H54 (cell line): Measurements from ENCODE around the gene API5.
A peak's percentile ranks its signal among the peaks of the same experiment; 100 is the strongest.

Source experiments
- DNase-seq: peaks from one replicate; pipeline ENCODE4 v3.0.0; 2011; ENCODE audit warnings: low spot score, mixed read lengths; ENCODE audit not compliant: insufficient read length
- FAIRE-seq: peaks from 3 replicates; lab custom pipeline; 2011; peaks lifted over from hg19 to GRCh38; lab: Jason Lieb, UNC
- POLR2A ChIP-seq: IDR thresholded peaks from 2 replicates; pipeline ENCODE4 v1.6.1; 2011; ENCODE audit warnings: low read depth, mild to moderate bottlenecking, low read length

The API5 gene

DNA sequence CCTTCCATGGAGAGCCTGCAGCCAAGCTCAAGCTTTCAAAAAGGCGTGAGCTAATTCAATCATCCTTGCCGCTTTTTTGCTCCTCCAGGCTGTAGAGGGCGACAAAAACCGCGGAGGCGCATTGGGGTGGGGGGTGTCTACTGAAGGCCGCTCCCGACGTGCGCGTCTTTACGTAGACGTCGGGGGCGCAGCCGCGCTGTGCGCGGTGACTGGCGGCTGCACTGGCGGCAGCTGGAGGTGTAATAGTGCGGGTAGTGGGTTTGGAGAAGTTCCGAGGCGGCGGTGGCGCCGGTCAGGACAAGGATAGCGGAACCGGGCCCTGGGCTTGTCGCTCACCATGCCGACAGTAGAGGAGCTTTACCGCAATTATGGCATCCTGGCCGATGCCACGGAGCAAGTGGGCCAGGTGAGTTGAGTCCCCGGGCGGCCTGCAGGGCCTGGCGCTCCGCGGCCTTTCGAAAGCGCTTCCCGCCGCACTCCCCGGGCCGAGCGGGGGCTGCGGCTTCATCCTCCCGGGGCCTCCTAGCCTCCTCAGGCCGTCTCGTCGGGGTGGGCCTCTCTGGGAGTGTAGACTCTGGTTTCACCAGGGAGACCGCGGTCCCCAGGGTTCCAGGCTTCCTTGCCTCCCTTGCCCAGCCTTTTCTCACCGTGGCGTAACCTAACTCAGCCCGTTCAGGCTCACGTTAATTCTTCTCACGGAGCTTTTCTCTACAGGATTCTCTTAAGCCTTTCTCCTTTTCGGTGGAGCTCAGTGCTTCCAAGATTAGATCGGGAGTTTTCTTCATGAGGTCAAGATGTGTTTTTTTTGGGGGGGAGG is at the start of gene API5:
Gene API5 (plus strand): TSS at position 206 of the 817 bp plus-strand sequence. CDS start 132 bp downstream, at position 338.
- peak; percentile 96 for FAIRE-seq
- peak; percentile 87 for TF ChIP-seq POLR2A

DNA sequence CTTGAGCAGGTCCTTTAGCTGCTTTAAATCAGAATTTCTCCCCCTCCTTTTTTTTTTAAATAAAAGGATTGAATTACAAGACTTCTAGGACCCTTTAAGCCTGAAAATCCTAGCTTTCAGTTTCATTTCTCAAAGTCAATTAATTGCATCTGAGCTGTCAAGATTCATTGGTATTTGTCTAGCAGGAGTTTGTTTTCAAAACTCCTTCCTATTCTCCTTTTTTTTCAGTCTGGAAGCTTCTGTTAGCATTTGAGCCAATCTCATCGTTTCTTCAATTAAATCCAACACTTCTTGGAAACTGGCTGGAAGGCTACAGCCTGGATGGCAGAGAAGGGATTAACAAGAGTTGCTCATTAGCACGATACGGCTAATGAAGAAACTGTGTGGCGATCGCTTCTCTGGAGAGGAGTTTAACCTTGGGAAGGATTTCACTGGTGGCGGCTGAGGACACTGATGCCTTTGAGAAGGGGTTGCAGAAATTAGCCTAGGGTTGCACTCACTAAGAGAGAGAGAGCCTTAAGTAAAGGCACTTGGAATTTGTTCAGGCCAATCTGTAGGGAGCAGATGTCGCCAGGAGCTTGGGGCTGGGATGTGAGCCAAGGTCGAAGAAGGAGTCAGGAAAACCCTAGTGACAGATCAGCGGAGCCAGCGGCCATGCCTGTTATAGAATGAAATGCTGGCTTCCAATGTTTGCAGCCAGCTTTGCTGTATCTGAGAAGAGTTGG is 43.8 kb upstream of the API5 start:
- FAIRE-seq = no peak
- no peak for TF ChIP-seq POLR2A
- DNase-seq = no peak

More for the DNA sequence above, at the start of gene API5:
- DNase-seq = peak; percentile 73

DNA sequence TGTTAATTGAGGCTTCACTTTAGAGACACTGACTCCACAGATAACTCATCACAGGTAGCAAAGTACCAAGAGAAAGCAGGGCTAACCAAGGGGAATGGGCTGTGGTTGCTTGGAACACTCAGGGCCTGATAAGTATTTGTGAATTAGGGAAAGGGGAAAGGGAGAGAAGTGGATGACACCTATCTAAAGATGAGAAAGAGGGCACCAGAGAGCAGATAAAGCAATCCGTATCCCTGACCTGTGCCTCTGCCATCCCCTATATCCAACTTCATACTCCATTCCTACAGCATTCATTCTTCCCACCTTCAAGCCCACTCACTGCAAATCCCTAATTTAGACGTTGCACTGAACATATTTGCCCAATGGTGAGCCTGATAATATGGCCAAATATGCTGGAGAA is 43.0 kb upstream of the API5 start:
- TF ChIP-seq POLR2A = no peak
- no peak for DNase-seq
- no peak for FAIRE-seq

DNA sequence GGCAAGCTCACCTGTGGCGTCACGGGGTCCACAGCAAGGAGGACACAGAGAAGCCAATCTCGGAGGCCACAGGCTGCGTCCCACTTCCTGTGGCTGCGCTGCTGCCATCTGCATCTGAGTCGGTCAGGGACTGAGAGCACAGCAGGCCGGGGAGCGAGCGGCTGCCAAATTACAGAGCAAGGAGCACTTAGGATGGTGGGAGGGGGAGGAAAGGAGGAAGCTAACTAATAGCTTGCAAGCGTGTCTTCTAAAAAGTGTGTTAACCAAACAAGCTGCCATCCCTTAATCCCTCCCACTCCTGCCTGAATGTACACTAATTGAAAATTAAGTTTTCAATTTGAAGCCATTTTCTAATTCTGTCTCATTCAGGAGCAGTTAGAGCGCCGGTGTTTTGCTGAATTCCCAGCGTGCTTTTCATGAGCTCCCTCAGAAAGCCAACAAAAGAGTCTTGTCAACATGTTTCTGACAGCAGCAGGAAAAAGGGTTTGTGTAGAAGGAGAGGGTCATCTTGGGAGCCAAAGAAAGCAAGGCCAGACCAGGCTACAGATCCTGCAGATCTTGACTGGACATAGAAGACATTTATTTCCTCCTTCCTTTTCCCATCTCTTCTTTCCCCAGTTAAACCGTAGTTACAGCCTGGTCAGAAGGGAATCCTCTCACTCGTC is 42.4 kb upstream of the API5 start:
- DNase-seq (no peak), FAIRE-seq (no peak)
- no peak for TF ChIP-seq POLR2A

DNA sequence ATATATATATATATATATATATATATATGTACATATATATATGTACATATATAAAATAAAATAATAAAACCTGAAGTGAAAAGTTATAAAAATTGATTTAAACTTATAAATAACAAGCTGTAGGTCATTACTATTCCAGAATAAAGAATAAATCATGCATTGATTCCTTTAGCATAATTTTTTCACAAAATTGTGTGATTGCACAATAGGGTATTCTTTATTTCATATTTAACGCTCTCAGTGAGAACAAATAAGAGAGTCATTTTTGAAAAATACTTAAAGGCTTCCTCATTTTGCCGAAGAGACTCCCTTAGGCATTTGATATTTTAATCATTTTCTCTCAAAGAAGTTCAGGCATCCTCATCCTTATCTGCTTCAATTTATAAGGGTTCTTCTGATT is 41.3 kb upstream of the API5 start:
- FAIRE-seq = no peak
- TF ChIP-seq POLR2A = no peak
- no peak for DNase-seq

DNA sequence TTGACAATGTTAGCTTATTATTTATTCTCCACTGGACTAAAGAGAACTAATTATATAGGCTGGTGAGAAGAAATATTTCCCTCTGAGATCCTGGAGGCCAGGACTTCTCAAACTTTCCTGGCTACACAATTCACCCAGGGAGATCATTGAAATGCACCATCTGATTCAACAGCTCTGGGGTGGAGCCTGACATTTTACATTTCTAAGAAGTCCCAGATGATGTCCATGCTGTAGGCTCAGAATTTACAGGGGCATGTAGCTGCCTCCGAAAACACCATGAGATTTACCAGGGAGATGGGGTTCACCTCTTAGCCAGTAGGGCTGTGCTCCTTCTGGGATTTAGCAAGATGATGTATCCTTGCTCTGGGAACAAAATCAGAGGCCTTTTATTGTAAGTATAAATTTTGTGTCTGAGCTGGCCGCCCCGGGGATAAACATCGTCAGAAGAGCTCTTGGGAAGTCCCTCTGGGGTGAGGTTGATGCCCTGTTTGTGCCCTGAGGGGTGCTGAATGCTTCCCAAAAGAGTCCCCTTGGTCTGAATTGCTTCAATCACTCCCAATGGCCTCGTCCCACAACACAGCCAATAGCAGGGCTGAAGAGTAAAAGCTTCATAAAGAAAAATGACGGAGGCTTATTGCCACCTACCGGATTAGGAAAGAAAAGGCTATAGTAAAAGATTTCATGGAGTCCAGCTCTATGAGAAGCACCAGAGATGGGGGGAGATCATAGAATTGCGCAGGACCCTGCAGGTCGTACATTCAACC is 33.4 kb upstream of the API5 start:
- no peak for TF ChIP-seq POLR2A
- FAIRE-seq (no peak), DNase-seq (no peak)

DNA sequence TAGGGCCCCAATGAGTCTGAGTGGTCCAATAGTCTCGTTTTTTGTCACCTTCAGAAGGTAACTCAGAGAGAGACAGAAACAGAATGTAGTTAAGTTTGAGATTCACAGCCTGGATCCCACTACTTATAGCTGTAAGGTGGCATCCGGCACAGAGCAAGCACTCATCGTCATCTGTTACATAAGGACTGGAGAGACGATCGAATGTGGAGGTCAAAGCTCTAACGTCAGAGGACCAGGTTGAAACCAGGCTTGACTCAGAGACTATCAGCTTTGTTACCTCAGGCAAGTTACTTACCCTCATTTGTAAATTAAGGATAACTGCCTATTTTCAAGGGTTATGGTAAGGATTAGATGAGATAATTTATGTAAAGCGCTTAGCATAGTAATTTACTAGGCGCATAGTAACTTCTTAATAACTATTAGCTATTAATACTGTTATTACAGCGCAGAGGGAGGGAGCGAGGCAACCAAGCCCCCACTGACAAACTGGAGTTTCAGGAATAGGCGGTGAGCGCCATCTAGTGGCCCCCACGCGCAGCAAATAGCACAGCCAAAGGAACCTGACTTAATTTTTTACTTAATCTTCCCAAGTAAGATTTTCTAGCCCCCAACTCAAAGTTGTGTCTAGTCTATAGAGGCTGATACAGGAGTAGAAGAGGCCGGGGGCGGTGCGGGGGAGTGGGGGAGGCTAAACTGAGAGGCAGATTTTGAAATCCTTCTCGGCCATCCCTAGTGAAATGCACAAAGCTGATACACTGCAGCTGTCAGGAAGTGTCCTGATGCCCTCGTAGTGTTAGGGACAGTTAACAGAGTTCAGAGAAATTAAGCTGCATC is 29.0 kb upstream of the API5 start:
- no peak for FAIRE-seq
- TF ChIP-seq POLR2A = no peak
- peak; percentile 48 for DNase-seq

DNA sequence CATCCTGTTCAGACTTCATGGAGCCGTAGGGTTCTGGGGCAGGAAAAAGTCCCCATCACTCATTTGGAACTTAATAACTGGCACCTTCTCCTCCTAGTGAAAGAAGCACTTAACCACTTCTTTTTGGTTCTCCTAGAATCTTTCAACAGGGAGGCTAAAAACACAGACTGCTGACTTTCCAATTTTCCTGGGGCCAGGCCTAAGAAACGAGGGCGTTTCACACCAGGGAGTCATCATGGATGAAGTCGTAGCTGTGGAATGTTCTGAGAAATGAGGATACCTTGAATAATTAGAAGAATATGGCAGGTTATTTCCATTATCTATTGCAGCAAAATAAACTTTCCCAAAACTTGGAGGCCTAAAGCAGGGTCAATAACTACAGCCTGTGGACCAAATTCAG is 26.0 kb upstream of the API5 start:
- DNase-seq = no peak
- no peak for TF ChIP-seq POLR2A
- FAIRE-seq = no peak

DNA sequence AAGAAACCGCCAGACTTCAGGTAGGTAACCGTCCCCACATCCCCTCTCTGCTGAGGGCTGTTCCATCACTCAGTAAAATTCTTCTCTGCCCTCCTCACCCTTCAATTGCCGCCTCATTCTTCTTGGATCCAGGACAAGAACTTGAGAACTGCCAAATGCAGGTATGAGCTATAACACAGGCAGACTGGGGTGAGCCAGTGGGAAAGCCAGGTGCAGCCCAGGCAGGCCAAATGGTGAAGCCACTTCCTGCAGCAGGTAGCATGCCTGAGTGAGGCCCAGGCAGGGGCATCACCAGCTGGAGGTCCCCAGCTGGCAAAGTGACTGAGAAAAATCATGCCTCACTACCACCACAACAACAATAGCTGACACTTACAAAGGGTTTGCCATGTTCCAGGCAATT is 22.4 kb upstream of the API5 start:
- no peak for TF ChIP-seq POLR2A
- DNase-seq = no peak
- FAIRE-seq = no peak

DNA sequence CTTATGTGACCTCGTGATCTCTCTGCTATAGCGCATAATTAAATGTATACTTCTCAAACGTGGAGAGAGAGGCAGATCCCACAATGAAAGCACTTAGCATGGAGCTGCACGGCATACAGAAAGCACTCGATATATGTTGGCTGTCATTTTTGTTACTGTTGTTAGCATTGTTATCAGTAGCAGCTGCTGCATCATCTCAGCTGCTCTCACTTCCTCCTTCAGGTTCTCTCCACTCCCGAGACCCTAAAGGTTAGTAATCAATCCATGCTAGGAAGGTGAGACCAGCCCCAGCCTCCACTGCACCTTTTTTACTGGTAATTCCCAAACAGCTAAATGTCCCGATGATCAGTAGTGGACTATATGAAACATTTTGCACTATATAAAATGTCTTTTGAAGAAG is 13.4 kb upstream of the API5 start:
- DNase-seq = no peak
- no peak for TF ChIP-seq POLR2A
- peak; percentile 33 for FAIRE-seq

DNA sequence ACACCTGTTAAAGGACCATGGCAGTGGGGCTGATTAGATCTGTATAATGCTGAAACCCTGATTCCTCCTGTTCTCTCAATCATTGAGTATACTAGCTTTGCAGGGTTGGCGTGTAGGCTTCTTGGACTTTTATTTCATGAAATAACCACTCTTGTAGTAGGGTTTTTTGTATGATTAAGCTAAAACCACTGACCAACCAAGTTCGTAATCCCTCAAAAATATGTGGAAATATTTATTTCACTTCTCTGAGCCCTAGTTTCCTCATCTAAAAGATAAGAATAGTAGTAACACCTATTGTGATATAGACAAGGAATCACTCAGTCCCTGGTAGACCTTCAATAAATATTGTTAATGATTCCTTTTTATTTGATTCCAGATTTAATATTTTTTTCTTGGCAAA is 4.2 kb downstream of the API5 start:
- no peak for TF ChIP-seq POLR2A
- FAIRE-seq = no peak
- no peak for DNase-seq

DNA sequence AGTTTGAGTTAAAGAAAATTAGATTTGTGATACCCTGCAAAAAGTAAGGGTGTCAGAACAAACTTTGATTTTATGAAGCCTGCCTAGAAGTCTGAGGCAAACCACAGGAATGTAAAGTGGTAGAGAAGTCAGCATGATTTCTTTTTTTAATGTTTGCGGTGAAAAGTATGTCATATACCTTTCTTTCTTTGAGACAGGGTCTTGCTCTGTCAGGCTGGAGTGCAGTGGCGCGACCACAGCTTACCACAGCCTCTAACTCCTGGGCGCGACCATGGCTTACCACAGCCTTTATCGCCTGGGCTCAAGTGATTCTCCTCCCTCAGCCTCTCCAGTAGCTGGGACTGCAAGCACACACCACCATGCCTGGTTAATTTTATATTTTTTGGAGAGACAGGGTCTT is 4.7 kb downstream of the API5 start:
- no peak for TF ChIP-seq POLR2A
- FAIRE-seq = peak; percentile 61
- DNase-seq = no peak

DNA sequence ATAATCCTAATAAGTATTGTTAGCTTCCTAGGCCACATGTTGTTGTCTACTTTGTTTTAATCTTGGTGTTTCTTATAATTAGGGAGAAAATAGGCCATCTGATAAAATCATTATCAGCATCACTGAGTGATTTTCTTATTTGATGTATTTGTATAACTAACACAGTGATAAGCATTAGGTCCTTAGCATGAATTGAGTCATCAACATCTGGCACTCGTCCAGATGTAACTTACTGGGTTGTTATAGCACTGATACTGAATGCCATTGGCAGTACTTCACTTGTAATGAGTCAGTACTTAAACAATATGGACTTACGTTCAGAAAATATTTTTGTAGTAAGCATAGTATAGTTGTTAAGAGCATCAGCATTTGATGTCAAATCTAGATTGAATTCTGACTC is 16.2 kb downstream of the API5 start:
- peak; percentile 44 for DNase-seq
- no peak for TF ChIP-seq POLR2A
- FAIRE-seq = peak; percentile 99
